Pons (tissue), 1 donor: Measurements from ENCODE around the gene ITIH4.
"Not testable (repeated sequence)": the region's sequence is repeated elsewhere in the genome, so short reads cannot be mapped to it uniquely, and the experiment has no call there.

Source experiments
- DNase-seq: peaks from one replicate; pipeline ENCODE4 v3.0.0-alpha.2; 2016; ENCODE audit warnings: low spot score

ITIH4 gene

GRCh38 chr3:52783211-52783555 is 47.3 kb downstream of the ITIH4 start:
- DNase-seq = no peak

- DNase-seq = no peak
Measured at GRCh38 chr3:52782412-52783210, 47.9 kb downstream of the ITIH4 start.

GRCh38 chr3:52781741-52782140 is 48.7 kb downstream of the ITIH4 start:
- DNase-seq = no peak

GRCh38 chr3:52779837-52780585 is 50.5 kb downstream of the ITIH4 start:
- DNase-seq = no peak

- no peak for DNase-seq
Measured at GRCh38 chr3:52779011-52779836, 51.2 kb downstream of the ITIH4 start.

GRCh38 chr3:52777959-52778805 is 52.3 kb downstream of the ITIH4 start:
- no peak for DNase-seq

GRCh38 chr3:52777127-52777958 is 53.1 kb downstream of the ITIH4 start, which contains the start of gene ITIH1:
Gene ITIH1 (plus strand): TSS chr3:52777599. CDS start chr3:52777616, 17 bp downstream.
- no peak for DNase-seq

- not testable (repeated sequence) for DNase-seq
Measured at GRCh38 chr3:52776486-52776885, 54.0 kb downstream of the ITIH4 start.

GRCh38 chr3:52775877-52776276 is 54.6 kb downstream of the ITIH4 start:
- no peak for DNase-seq

GRCh38 chr3:52774901-52775864 is 55.3 kb downstream of the ITIH4 start:
- DNase-seq = peak; percentile 6

- DNase-seq = no peak
Measured at GRCh38 chr3:52774066-52774713, 56.3 kb downstream of the ITIH4 start.

- DNase-seq = no peak
Measured at GRCh38 chr3:52773361-52774065, 57.0 kb downstream of the ITIH4 start.

GRCh38 chr3:52771702-52772101 is 58.8 kb downstream of the ITIH4 start:
- DNase-seq = no peak

- DNase-seq = no peak
Measured at GRCh38 chr3:52771334-52771681, 59.2 kb downstream of the ITIH4 start.

GRCh38 chr3:52770496-52771333 is 59.8 kb downstream of the ITIH4 start, which contains the start of gene NEK4:
Gene NEK4 (minus strand): TSS chr3:52770940. CDS start chr3:52770746, 194 bp downstream.
- peak; percentile 91 for DNase-seq

GRCh38 chr3:52769786-52770455 is 60.6 kb downstream of the ITIH4 start:
- no peak for DNase-seq

GRCh38 chr3:52763466-52763865 is 67.0 kb downstream of the ITIH4 start:
- DNase-seq = no peak
